ENCODE data around the gene PCBP3.

The PCBP3 gene

GRCh38 chr21:45886610-45887026 lies 243.1 kb downstream of the PCBP3 start:
- Histone ChIP-seq H3K9me3 (ENCODE audit: control extremely low read depth in 1 of 5, control insufficient read depth in 4 of 5, insufficient read depth in 2 of 5, low read depth in 1 of 5, low read length in 4 of 5) (no peaks in the 10 kb centered on the region), H3K4me3 (ENCODE audit: control insufficient read depth in 1 of 7, extremely low read depth in 1 of 7, insufficient read depth in 4 of 7, low read depth in 2 of 7, low read length in 6 of 7) (no peak overlapping the region), H3K4me1 (ENCODE audit: control extremely low read depth in 1 of 4, control insufficient read depth in 4 of 4, insufficient read depth in 4 of 4, low read length in 3 of 4) (peaks cover 0 to 20% (median 10%) of the 10 kb centered on the region in 4 experiments), H3K27me3 (replicated peaks in 2 of 5; ENCODE audit: control insufficient read depth in 4 of 5, insufficient read depth in 5 of 5, low read length in 4 of 5) (no peaks in the 10 kb centered on the region), H3K27ac (ENCODE audit: insufficient read depth in 1 of 2, low read depth in 1 of 2, low read length in 2 of 2, poor library complexity in 1 of 2, severe bottlenecking in 2 of 2) (no peak overlapping the region), H3K36me3 (ENCODE audit: control insufficient read depth in 4 of 4, insufficient read depth in 4 of 4, low read length in 3 of 4) (no peaks in the 10 kb centered on the region)
- WGBS (ENCODE audit: insufficient coverage), result 87% methylated on average over 9 of the region's 11 CpGs
- ChIA-PET CTCF (interaction anchor here (1.0 kb wide), 1 partner anchor 36 kb away, joined by 3 read pairs; no protein-coding TSS in a partner anchor), POLR2A (interaction anchor here (0.6 kb wide), 1 partner anchor 601 kb away, joined by 3 read pairs; no protein-coding TSS in a partner anchor)
- no peak for DNase-seq

GRCh38 chr21:45887120-45887611 lies 243.6 kb downstream of the PCBP3 start:
- 100% methylated on average over 6 of the region's 6 CpGs for WGBS (ENCODE audit: insufficient coverage)
- H3K36me3 ChIP-seq (ENCODE audit: control insufficient read depth in 4 of 4, insufficient read depth in 4 of 4, low read length in 3 of 4), result no peaks in the 10 kb centered on the region
- no peak overlapping the region for H3K27ac ChIP-seq (ENCODE audit: insufficient read depth in 1 of 2, low read depth in 1 of 2, low read length in 2 of 2, poor library complexity in 1 of 2, severe bottlenecking in 2 of 2)
- H3K9me3 ChIP-seq (ENCODE audit: control extremely low read depth in 1 of 5, control insufficient read depth in 4 of 5, insufficient read depth in 2 of 5, low read depth in 1 of 5, low read length in 4 of 5), result no peaks in the 10 kb centered on the region
- H3K27me3 ChIP-seq (replicated peaks in 2 of 5; ENCODE audit: control insufficient read depth in 4 of 5, insufficient read depth in 5 of 5, low read length in 4 of 5), result no peaks in the 10 kb centered on the region
- ChIA-PET POLR2A (interaction anchor here (0.6 kb wide), 1 partner anchor 600 kb away, joined by 3 read pairs; no protein-coding TSS in a partner anchor), CTCF (interaction anchor here (1.0 kb wide), 1 partner anchor 36 kb away, joined by 3 read pairs; no protein-coding TSS in a partner anchor)
- H3K4me3 ChIP-seq (ENCODE audit: control insufficient read depth in 1 of 7, extremely low read depth in 1 of 7, insufficient read depth in 4 of 7, low read depth in 2 of 7, low read length in 6 of 7), result no peak overlapping the region
- no peak for DNase-seq
- H3K4me1 ChIP-seq (ENCODE audit: control extremely low read depth in 1 of 4, control insufficient read depth in 4 of 4, insufficient read depth in 4 of 4, low read length in 3 of 4), result peaks cover 0 to 23% (median 15%) of the 10 kb centered on the region in 4 experiments

GRCh38 chr21:45887788-45888187 lies 244.3 kb downstream of the PCBP3 start:
- Histone ChIP-seq H3K27ac (ENCODE audit: insufficient read depth in 1 of 2, low read depth in 1 of 2, low read length in 2 of 2, poor library complexity in 1 of 2, severe bottlenecking in 2 of 2) (no peak overlapping the region), H3K9me3 (ENCODE audit: control extremely low read depth in 1 of 5, control insufficient read depth in 4 of 5, insufficient read depth in 2 of 5, low read depth in 1 of 5, low read length in 4 of 5) (no peaks in the 10 kb centered on the region), H3K4me1 (ENCODE audit: control extremely low read depth in 1 of 4, control insufficient read depth in 4 of 4, insufficient read depth in 4 of 4, low read length in 3 of 4) (peaks cover 0 to 29% (median 21%) of the 10 kb centered on the region in 4 experiments), H3K36me3 (ENCODE audit: control insufficient read depth in 4 of 4, insufficient read depth in 4 of 4, low read length in 3 of 4) (no peaks in the 10 kb centered on the region), H3K27me3 (replicated peaks in 2 of 5; ENCODE audit: control insufficient read depth in 4 of 5, insufficient read depth in 5 of 5, low read length in 4 of 5) (no peaks in the 10 kb centered on the region), H3K4me3 (ENCODE audit: control insufficient read depth in 1 of 7, extremely low read depth in 1 of 7, insufficient read depth in 4 of 7, low read depth in 2 of 7, low read length in 6 of 7) (no peak overlapping the region)
- POLR2A ChIA-PET, result no interaction called here
- no peak for DNase-seq
- WGBS (ENCODE audit: insufficient coverage), result 95% methylated on average over 16 of the region's 16 CpGs
- CTCF ChIA-PET, result no interaction called here

GRCh38 chr21:45888386-45889009 lies 245.0 kb downstream of the PCBP3 start:
- Histone ChIP-seq H3K36me3 (ENCODE audit: control insufficient read depth in 4 of 4, insufficient read depth in 4 of 4, low read length in 3 of 4) (no peaks in the 10 kb centered on the region), H3K27ac (ENCODE audit: insufficient read depth in 1 of 2, low read depth in 1 of 2, low read length in 2 of 2, poor library complexity in 1 of 2, severe bottlenecking in 2 of 2) (no peak overlapping the region), H3K9me3 (ENCODE audit: control extremely low read depth in 1 of 5, control insufficient read depth in 4 of 5, insufficient read depth in 2 of 5, low read depth in 1 of 5, low read length in 4 of 5) (no peaks in the 10 kb centered on the region), H3K4me3 (ENCODE audit: control insufficient read depth in 1 of 7, extremely low read depth in 1 of 7, insufficient read depth in 4 of 7, low read depth in 2 of 7, low read length in 6 of 7) (no peak overlapping the region), H3K4me1 (ENCODE audit: control extremely low read depth in 1 of 4, control insufficient read depth in 4 of 4, insufficient read depth in 4 of 4, low read length in 3 of 4) (peaks cover 0 to 32% (median 22%) of the 10 kb centered on the region in 4 experiments), H3K27me3 (replicated peaks in 2 of 5; ENCODE audit: control insufficient read depth in 4 of 5, insufficient read depth in 5 of 5, low read length in 4 of 5) (no peaks in the 10 kb centered on the region)
- POLR2A ChIA-PET, result no interaction called here
- no peak for DNase-seq
- 96% methylated on average over 14 of the region's 18 CpGs for WGBS (ENCODE audit: insufficient coverage)
- CTCF ChIA-PET, result interaction anchor here (0.9 to 1.3 kb wide), 2 partner anchors 8 to 27 kb away, joined by 5 to 9 read pairs; no protein-coding TSS in a partner anchor

GRCh38 chr21:45889256-45889655 lies 245.7 kb downstream of the PCBP3 start:
- POLR2A ChIA-PET, result no interaction called here
- H3K4me1 ChIP-seq (ENCODE audit: control extremely low read depth in 1 of 4, control insufficient read depth in 4 of 4, insufficient read depth in 4 of 4, low read length in 3 of 4), result peaks cover 0 to 32% (median 22%) of the 10 kb centered on the region in 4 experiments
- 86% methylated on average over 10 of the region's 10 CpGs for WGBS (ENCODE audit: insufficient coverage)

GRCh38 chr21:45889961-45890360 lies 246.4 kb downstream of the PCBP3 start:
- POLR2A ChIA-PET, result no interaction called here
- 87% methylated on average over 10 of the region's 10 CpGs for WGBS (ENCODE audit: insufficient coverage)
- Histone ChIP-seq H3K4me3 (ENCODE audit: control insufficient read depth in 1 of 7, extremely low read depth in 1 of 7, insufficient read depth in 4 of 7, low read depth in 2 of 7, low read length in 6 of 7) (no peak overlapping the region), H3K9me3 (ENCODE audit: control extremely low read depth in 1 of 5, control insufficient read depth in 4 of 5, insufficient read depth in 2 of 5, low read depth in 1 of 5, low read length in 4 of 5) (no peaks in the 10 kb centered on the region), H3K4me1 (ENCODE audit: control extremely low read depth in 1 of 4, control insufficient read depth in 4 of 4, insufficient read depth in 4 of 4, low read length in 3 of 4) (peaks cover 0 to 32% (median 22%) of the 10 kb centered on the region in 4 experiments), H3K36me3 (ENCODE audit: control insufficient read depth in 4 of 4, insufficient read depth in 4 of 4, low read length in 3 of 4) (no peaks in the 10 kb centered on the region), H3K27ac (ENCODE audit: insufficient read depth in 1 of 2, low read depth in 1 of 2, low read length in 2 of 2, poor library complexity in 1 of 2, severe bottlenecking in 2 of 2) (no peak overlapping the region), H3K27me3 (replicated peaks in 2 of 5; ENCODE audit: control insufficient read depth in 4 of 5, insufficient read depth in 5 of 5, low read length in 4 of 5) (no peaks in the 10 kb centered on the region)
- no peak for DNase-seq
- CTCF ChIA-PET, result interaction anchor here (1.3 kb wide), 2 partner anchors 10 to 12 kb away, joined by 3 to 9 read pairs; no protein-coding TSS in a partner anchor

More at GRCh38 chr21:45889256-45889655, 245.7 kb downstream of the PCBP3 start:
- DNase-seq, result no peak
- CTCF ChIA-PET, result interaction anchor here (0.9 to 1.3 kb wide), 3 partner anchors 9 to 27 kb away, joined by 3 to 9 read pairs (median 5); no protein-coding TSS in a partner anchor
- Histone ChIP-seq H3K4me3 (ENCODE audit: control insufficient read depth in 1 of 7, extremely low read depth in 1 of 7, insufficient read depth in 4 of 7, low read depth in 2 of 7, low read length in 6 of 7) (no peak overlapping the region), H3K9me3 (ENCODE audit: control extremely low read depth in 1 of 5, control insufficient read depth in 4 of 5, insufficient read depth in 2 of 5, low read depth in 1 of 5, low read length in 4 of 5) (no peaks in the 10 kb centered on the region), H3K36me3 (ENCODE audit: control insufficient read depth in 4 of 4, insufficient read depth in 4 of 4, low read length in 3 of 4) (no peaks in the 10 kb centered on the region), H3K27me3 (replicated peaks in 2 of 5; ENCODE audit: control insufficient read depth in 4 of 5, insufficient read depth in 5 of 5, low read length in 4 of 5) (no peaks in the 10 kb centered on the region), H3K27ac (ENCODE audit: insufficient read depth in 1 of 2, low read depth in 1 of 2, low read length in 2 of 2, poor library complexity in 1 of 2, severe bottlenecking in 2 of 2) (no peak overlapping the region)

All from common myeloid progenitor, CD34-positive (primary cell).